HuH-7.5 (cell line): Measurements from ENCODE around the gene LSAMP.
A peak's percentile ranks its signal among the peaks of the same experiment; 100 is the strongest.

Experiments used
- DNase-seq: peaks from one replicate; pipeline ENCODE4 v3.0.0; 2011; ENCODE audit warnings: low spot score

Gene LSAMP

DNA sequence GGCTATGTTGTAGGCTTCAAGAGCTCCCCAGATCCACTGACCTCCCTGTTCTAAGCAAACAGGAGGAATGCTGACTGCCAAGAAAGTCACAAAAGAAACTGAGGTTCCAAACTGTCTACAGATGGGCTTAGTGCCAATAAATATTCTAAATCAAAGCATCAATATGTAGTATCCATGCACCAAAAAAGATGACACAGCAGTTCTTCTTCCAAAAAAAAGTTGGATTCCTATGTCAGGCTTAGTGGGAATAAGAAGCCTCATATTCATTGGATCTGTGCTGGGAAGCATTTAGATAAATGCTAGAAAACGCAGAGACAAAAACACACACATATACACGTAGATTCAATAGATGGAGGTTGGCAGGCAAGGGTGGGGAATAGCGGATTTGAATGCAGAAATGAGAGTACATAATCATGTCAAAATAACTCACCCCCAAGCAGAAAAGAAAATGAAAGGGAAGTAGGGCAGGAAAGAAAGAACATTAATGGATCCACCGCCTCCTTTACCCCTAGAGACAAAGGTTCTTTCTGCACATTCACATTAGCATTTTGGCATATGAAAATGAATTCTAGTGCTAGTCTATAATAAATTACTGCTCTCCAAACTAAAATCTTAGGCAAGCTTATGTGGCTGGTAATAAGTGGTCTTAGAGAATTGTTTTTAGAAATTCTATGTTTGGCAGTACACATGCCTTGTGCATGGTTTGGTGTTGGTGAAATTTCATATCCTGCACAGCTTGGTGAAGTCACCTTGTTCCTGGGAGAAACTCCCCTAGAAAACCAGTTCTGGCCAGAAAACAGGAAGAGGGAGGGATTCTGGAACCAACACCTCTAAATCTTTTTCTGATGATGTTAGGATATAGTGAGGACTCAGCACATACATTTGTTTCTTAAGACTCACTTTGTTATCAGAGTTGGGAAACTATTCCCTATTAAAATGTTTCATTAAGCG, 283.4 kb downstream of the LSAMP start:
- no peak for DNase-seq

DNA sequence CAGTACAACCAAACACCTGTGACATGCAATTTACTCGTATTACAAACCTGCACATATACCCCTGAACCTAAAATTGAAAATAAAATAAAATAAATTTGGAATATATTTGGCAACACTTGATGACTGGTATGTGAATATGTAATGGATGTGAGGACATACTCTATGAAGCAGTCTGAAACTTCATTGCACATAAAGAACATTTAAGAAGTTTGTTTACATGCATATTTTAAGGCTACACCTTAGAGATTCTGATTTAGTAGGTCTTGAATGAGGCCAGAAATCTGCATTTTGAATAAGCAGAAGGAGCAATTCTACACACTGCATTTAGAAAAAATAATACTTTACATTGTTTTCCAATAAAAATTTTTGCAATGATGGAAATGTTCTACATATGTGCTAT, 284.7 kb downstream of the LSAMP start:
- DNase-seq: no peak

DNA sequence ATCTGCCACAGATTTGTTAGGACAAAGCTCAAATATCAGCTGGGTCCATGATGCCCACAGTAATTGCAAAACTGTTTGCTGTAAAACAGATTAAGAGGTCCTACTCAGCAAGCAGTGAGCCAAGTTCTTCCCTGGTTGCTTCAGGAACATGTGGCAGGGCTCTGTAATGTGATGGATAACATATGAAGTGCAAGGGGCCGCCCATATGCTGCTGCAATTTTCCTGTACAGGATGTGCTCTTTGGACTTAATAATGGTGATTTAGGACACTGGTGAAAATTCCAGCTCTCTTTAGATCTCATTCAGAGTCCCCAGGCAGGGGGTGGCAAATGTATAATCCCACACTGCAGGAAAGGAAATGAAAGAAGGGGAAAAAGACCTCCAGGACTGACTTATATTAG, 289.4 kb downstream of the LSAMP start:
- DNase-seq: no peak

DNA sequence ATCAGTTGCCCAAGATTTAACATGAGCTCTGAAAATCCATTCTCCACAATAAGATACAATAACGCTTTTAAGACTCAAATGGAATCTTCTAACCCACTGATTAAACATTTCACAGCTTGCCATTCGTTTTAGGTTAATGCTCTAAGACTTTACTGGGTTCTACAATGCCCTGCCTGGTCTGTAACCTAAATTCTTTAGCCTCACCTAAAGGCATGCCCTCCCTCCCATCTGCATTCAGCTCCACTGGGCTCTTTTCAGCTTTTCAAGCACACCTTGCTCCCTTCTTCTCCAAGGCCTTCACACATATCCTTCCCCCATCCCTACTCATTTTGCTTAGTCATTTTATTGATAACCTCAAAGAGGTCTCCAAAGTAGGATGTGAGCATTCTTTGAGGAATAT, 290.9 kb downstream of the LSAMP start:
- no peak for DNase-seq

DNA sequence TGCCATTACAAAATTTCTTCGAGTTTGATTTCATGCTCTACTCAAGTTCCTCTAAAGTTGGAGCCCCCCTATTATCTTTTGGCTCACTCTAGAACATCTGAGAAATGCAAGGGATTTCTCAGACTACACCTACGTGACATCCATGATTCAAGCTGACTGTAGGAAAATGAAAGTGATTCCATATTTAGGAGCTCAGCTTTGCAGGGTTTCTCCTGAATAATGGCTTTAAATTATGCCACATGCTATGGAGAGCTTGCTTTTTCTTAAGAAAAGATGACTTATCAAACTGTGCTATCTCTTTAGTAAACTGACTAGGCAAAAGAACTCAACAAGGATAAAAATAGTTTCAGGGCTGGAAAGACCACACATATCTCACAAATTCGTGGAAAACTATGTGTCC, 292.1 kb downstream of the LSAMP start:
- DNase-seq: no peak

DNA sequence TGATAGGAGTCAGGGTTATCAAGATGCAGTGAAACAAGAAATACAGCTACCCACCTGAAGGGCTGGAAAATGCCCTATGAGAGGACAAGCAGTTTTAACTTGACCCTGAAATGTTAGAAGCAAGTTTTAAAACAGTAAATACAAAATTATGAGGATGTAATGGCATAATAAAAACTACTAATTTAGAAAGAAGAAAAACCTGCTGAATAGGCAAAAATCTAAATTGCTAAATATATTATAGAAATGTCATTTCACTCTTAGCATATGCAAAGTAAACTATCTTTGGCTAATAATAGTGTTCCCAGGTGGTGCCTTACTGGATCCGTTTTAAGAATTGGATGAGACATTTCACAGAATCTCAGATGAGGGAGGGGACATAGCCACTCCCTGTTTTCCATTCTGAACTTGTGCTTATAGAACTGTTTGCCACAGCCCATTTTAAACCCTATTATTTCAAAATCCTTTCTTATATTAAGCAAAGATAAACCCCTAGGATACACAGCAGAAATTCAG, 294.6 kb downstream of the LSAMP start:
- no peak for DNase-seq

DNA sequence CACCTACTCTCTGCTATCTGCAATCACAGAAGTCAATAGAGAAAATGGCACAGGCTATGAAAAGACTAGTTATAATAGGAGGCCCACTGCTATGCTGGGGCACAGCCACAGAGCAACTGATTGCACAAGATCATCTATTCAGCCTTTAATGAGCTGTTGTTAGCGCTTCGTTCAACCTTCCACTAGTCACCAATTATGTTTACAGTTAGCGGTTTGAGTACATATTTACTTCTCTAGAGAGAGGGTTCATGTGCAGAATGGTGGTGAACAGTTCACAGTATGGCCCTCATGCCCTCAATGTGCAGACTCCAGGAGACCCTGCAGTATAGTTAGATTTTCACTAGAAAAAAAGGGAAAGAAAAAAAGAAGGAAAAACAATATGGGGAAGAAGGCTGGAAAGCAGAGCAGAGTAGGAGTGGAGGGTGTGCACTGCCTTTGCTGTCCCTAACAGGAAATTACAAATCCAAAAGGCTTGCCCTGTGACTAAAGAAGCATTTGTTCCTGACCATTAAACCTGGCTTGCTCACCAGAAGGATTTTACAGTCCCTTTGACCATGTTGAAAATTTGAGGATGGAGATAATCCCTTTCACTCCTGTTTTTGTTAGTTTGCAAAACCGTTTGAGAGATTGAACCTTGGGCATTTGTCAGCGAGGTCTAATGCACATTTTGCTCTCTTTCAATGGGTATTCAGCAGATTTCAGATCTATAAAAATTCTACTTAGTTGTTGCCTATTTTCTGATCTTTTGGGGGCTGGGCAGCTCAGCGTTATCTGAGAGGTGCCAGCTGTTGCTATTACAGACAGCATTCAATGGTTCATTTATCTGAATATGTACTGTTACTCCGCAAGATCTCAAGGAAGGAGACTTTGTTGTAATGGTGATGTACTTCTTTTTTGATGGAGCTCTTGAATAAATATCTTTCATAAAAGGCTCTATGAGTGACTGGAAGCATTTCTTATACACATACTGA, 296.1 kb downstream of the LSAMP start:
- DNase-seq: no peak

DNA sequence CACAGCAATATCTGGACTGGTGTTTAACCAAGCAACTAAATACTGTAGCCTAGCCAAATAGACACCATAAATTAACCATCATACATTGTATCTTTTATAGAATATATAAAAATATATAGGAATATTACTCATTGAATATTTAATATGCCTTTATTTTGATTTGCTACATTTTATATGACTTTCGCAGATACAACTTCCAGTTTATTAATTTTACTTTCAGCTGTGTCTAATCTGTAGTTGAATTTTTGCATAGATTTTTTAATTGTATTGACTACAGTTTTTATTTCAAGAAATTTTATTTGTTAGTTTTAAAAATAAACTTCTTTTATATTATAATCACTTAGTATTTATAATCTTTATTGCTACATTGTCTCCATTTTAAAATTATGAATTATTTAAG, 299.7 kb downstream of the LSAMP start:
- no peak for DNase-seq

DNA sequence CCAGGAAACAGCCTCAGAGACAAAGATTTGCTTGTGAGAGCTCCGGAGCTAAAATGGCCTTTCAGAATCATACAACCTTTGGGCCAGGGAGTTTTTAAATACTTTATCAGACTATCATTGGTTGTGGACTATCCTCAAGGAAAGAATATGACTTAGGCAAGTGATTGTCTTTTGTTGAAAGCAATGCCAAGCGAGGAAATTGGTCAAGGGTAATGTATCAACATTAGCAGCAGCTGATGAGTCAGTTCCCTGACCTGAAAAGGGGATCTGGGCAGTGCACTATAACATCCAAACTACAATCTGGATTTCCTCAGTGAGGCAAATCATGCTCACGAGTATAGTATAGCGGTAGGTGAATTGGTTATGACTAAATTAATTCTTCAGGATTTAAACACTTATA, 303.6 kb downstream of the LSAMP start:
- no peak for DNase-seq

DNA sequence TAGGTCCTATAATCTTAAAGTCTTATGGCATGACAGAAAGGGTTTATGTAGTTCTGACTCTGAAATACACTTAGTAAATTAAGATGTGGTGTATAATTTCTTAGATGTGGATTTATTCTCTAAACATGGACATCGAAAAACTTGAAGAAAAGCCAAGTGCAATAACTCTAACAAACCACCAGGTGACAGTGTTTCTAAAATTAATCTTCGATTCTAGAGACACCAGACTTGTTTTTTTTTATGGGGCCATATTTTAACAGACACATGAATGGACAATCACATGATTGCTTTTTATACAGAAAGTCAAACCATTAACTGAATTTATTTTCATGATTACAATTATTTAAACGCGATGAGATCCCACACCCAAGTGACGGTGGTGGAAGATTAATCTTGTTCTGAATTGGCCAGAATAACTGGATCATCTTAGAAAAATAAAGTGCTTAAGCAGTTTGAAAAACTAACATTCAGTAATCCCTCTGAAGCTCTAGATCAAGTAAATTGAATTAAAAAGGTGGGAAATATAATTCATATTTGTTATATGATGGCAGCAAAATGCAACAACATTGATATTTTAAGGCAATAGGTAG, 305.1 kb downstream of the LSAMP start:
- DNase-seq: peak; percentile 5

DNA sequence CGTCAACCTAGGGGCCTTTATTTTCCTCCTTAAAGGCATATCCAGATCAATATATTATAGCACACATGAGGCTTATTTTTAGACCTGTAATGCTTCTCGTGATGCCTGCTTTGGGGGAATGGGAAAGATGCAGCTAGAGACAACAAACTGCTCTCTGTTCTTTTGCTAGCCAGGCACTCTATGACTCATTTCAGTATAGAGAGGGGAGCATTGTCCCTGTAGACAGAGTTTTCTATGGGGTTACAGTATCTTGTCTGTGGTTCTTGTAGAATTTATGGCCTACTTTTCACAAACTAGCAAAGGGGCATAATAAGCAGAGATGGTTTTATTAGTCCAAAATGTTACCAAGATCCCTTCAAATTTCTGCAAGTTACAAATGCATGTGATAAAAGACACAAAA, 305.6 kb downstream of the LSAMP start:
- no peak for DNase-seq

DNA sequence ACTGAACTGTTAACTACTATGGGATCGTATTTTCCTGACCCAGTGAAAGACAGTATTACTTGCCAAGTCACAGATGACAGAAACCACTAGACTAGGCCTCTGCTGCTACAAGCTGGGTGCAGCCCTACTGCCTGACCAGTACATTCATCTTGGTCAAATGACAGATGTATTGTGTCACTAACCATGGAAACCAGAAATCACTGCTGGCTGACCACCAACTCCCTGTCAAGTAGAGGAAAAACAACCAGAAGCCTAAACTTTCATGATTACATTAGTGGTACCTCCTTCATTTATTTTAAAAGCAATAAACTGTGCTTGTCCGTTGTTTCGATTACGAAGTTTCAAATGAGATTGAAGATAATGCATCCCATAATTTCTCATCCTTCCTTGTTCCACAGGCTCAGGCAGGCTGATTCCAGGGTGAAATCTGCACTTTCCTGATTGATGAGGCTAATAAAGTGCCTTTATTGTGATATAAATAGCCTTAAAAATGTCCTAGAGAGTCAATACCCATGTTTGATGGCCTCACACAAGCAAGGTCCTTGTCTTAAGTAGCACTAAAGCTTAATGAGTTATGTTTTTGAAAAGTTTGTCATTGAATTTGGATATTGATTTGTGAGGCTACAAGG, 309.7 kb downstream of the LSAMP start:
- DNase-seq: no peak

DNA sequence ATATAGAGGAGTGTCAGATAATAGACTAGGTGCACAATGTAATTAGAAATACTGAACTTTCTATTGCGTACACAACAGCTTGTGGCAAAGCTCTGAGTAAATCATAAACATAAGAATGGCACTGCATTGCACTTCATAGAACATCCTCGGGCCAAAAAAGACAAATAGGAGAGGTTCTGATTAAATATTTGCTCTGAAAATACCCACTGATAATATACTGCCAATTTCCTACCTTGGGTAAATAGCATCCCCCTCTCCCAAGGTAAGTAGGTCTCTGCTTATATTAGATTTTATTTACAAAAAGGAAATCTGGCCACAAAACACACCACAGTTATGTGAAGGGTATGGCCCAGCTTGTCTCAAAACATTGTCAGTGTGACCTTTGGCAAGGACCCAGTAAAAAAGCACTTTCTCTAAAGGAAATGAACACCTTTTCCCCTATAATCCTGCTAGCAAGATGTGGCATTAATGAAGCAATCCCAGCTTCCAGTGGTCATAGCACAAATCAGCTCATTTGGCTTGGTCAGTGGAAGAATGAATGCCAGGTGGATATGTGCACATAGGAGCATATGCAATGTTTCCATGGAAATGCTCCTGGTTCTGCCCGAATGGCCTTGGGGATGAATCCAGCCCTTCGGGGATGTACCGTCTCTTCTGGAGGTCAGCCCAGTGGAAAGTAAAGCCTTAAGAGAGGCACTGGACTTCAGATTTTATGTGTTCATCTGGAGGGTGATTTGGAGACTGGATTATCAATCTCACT, 315.9 kb downstream of the LSAMP start:
- no peak for DNase-seq

DNA sequence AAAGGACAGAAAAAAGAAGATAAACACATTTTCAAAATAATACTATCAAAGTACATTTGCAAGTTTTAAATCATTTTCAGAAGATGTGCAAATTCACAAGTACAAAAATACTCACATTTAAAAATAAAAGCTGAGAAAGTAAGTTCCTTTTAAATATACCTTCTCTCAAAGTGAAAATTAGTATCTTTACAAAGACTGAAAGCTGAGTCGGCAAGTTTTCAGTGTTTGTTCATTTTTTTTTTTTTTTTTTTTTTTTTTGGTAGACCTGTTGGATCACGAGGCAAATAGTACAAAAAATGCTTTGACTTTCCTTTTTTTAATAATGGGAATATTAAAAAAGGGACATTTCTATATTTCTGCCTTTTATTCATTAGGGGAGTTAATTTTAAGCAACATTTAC, 317.8 kb downstream of the LSAMP start:
- no peak for DNase-seq

DNA sequence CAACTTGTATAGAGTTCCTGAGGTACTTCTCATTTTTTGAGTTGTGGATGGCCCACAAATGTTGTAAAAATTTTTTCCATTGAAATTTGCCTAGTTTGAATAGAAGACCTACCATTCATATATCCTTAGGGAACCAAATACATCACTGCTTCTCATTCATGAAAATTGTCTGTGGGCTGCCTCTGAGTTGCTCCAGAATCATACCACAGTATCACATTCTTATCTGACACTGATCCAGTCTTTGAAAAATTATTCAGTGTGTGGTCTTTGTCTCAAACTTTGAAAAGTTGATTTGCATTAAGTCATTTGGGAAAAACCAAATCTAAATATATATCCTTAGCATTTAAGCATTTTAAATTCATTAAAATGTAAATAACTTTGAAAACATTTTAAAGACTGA, 321.1 kb downstream of the LSAMP start:
- no peak for DNase-seq

DNA sequence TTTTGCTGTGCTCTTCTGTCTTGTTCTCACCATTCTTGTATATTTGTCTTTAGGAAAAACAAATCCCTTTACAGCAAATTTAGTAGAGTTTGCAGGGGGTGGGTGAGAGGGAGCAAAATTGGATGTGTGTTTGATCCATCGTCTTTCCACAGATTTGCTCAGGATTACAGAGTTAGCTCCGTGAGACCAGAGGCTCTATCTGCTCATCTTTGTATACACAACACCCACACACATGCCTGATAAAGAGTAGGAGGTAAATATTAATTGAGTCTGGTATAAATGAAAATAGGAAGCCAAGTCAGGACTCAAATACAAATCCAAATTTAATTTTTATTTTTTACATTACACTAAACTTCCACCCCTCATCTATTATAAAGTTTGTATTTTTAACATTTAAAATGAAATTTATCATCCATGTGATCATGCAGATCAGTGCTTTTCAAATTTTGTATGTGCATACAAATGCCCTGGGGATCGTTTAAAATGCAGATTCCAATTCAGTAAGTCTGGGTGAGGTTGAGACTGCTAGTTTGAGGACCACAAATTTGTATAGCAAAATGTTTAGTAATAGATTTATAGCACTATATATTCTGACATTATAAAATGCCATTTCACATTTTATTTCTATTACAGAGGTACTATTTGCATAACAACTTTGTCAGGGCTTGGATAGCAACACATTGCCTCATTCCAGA, 326.7 kb downstream of the LSAMP start:
- DNase-seq: no peak

DNA sequence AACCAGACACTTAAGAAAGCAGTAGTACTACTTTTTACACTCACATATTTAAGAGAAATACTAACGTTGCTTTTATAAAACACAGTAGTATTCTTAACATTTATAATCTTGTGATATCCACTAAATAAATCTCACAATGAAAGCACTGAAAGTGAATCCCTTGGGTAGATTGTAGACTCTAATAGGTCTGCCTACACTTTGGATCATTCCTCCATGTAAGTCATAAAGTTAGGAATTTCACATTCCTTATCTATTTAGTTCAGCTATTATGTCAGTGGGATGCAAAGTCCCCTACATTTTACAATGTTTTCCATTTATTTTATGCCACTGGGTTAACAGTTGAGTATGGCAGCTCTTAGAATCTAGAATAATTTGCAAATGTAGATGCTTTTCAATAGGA, 330.7 kb downstream of the LSAMP start:
- DNase-seq: no peak

DNA sequence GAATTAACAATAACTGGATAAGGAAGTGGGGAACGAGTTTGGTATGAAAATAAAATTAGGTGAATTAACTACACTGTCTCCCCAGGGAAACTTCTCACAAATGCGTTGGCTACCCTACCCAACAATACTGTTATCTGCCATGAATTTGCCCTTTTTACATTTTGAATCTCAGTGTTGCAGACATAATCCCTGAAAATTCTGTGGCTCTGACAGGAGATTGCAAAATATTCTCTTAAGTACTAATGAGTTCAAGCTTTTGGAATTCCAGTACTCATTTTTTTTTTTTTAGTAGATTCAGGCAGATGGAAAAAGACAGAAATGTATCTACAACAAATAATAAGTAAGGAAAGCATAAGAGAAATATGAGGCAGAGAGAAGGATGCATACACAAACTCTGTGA, 332.6 kb downstream of the LSAMP start:
- DNase-seq: no peak

DNA sequence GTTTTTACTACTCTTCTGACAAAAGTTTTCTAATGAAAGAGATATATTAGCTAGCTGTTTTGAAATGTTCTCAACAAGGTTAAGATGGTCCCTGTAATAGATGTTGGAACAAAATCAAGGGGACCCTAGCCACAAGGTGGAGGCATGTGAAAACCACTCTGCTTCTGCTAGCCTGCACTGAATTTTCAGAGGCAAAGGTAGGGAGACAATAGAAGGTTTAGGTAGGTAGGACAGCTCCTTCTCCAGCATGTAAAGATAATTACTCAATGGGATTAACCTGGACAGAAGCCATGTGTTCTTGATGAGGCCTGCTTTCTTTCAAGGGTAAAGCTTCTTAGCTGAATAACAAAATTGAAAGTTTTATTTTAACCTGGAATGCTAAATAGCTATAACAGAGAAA, 333.5 kb downstream of the LSAMP start:
- no peak for DNase-seq

DNA sequence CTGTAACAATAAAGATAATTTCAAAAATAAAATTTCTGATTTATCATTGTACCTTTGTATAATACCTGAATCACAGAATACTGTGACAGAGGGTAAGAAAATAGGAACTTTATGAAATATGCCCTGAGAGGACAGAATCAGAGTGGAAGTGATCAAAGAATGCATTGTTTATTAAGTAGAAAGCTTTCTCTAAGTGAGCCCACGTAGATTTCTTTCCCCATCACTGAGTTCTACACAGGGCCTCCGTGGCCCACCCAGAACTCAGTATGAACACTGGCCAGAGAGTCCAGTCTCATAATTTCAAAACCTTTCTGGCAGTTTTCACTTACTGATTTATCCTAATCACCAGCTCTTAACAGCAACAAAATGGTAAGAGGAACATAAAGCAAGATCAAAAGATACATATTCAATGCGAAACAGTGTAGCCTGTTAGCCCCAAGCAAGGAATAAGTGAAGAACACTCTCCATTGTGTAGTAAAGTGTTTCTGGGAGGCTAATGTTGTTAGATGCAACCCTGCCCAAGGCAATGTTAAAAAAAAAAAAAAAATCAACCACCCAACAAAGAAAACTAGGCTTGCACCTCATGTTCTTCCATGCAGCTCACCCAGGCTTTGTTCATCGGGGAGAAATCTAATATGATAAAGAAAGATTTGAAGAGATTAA, 341.3 kb downstream of the LSAMP start:
- DNase-seq: no peak
